H1 (cell line): Measurements from ENCODE around the gene C14orf93. TPM values are rescaled to one million over a fixed set of nuclear protein-coding genes. Genes with fewer than 3 reads are reported as not detected.

Experiments used
- CTCF ChIA-PET: fragments of 300-600 bp; sonication (Branson Sonifier 250); formaldehyde crosslinking; loops from one replicate; lab custom pipeline; 2021; ENCODE audit not compliant: partially characterized antibody; lab: Charles Lee
- POLR2A ChIA-PET: fragments of 300-600 bp; sonication (Branson Sonifier 250); formaldehyde crosslinking; loops from one replicate; lab custom pipeline; 2021; ENCODE audit warnings: inconsistent platforms; ENCODE audit not compliant: partially characterized antibody; lab: Charles Lee
- DNase-seq, 2 experiments: peaks; one replicate each; pipeline versions ENCODE4 v3.0.0 to v3.0.0-alpha.2; 2010 to 2022; ENCODE audit warnings: low spot score in 2 of 2, low read depth in 1 of 2, mixed read lengths in 1 of 2
- FAIRE-seq: peaks from 2 replicates; lab custom pipeline; 2011; peaks lifted over from hg19 to GRCh38; lab: Jason Lieb, UNC
- H2AFZ ChIP-seq: 2 replicates; pipeline ENCODE4 v1.8.1; 2012; ENCODE audit warnings: low read length, inconsistent platforms
- H2AK5ac ChIP-seq: 2 replicates; pipeline ENCODE4 v1.6.1; 2013; ENCODE audit warnings: low read depth, low read length
- H2BK120ac ChIP-seq: replicated peaks from 2 replicates; pipeline ENCODE3; 2013; ENCODE audit warnings: low read depth, low read length, inconsistent platforms
- H2BK12ac ChIP-seq: 2 replicates; pipeline ENCODE4 v1.6.1; 2013; ENCODE audit warnings: low read depth, low read length
- H2BK15ac ChIP-seq: 2 replicates; pipeline ENCODE4 v1.6.1; 2013; ENCODE audit warnings: low read length
- H2BK20ac ChIP-seq: 2 replicates; pipeline ENCODE4 v1.6.1; 2013; ENCODE audit warnings: low read length
- H2BK5ac ChIP-seq: 2 replicates; pipeline ENCODE4 v1.6.1; 2013; ENCODE audit warnings: low read depth, low read length
- H3K14ac ChIP-seq: 2 replicates; pipeline ENCODE4 v1.6.1; 2013; ENCODE audit warnings: inconsistent platforms; ENCODE audit not compliant: insufficient read length
- H3K18ac ChIP-seq: 2 replicates; pipeline ENCODE4 v1.6.1; 2013; ENCODE audit warnings: low read length; ENCODE audit errors: extremely low read depth
- H3K23ac ChIP-seq: 2 replicates; pipeline ENCODE4 v1.6.1; 2013; ENCODE audit warnings: inconsistent platforms; ENCODE audit not compliant: insufficient read length
- H3K23me2 ChIP-seq: 2 replicates; pipeline ENCODE4 v1.6.1; 2013; ENCODE audit warnings: low read depth, low read length
- H3K27ac ChIP-seq: 2 replicates; pipeline ENCODE4 v1.6.1; 2011; ENCODE audit warnings: low read depth, low read length, inconsistent platforms
- H3K27me3 ChIP-seq, 4 experiments: replicated peaks in 1 of 4; 1 replicate in 1 of 4; 2 replicates in 3 of 4; pipeline versions ENCODE4 v1.6.1 to v1.8.1; 2011 to 2013; ENCODE audit warnings: low read length in 3 of 4, mild to moderate bottlenecking in 3 of 4, inconsistent platforms in 2 of 4, mixed read lengths in 2 of 4, moderate library complexity in 1 of 4; ENCODE audit not compliant: control insufficient read depth in 3 of 4, insufficient read depth in 3 of 4; ENCODE audit errors: extremely low read depth in 1 of 4
- H3K36me3 ChIP-seq, 4 experiments: 2 replicates each; pipeline versions ENCODE4 v1.6.1 to v1.8.1; 2011 to 2013; ENCODE audit warnings: mild to moderate bottlenecking in 4 of 4, low read length in 3 of 4, moderate library complexity in 2 of 4, control low read depth in 1 of 4, inconsistent platforms in 1 of 4; ENCODE audit not compliant: insufficient read depth in 4 of 4, control insufficient read depth in 2 of 4
- H3K4ac ChIP-seq: replicated peaks from 2 replicates; pipeline ENCODE3; 2013; ENCODE audit warnings: low read length, low read depth, mixed read lengths, inconsistent platforms; ENCODE audit not compliant: insufficient read length
- H3K4me1 ChIP-seq, 4 experiments: replicated peaks in 1 of 4; 1 replicate in 1 of 4; 2 replicates in 3 of 4; pipeline versions ENCODE4 v1.6.1 to v1.8.1; 2011 to 2013; ENCODE audit warnings: low read length in 3 of 4, inconsistent platforms in 2 of 4, mixed read lengths in 1 of 4; ENCODE audit not compliant: insufficient read depth in 4 of 4, control insufficient read depth in 3 of 4
- H3K4me2 ChIP-seq, 2 experiments: 2 replicates each; pipeline versions ENCODE4 v1.6.1 to v1.8.1; 2011 to 2013; ENCODE audit warnings: low read depth in 2 of 2, low read length in 2 of 2, control low read depth in 1 of 2, inconsistent platforms in 1 of 2, mild to moderate bottlenecking in 1 of 2; ENCODE audit not compliant: insufficient read depth in 1 of 2
- H3K4me3 ChIP-seq, 4 experiments: fragments of 200-600, 300-600 bp in 1 of 4; sonication (generic), shearing (Covaris generic), sonication (Bioruptor Twin) in 1 of 4; 2 replicates each; pipeline versions ENCODE4 v1.5.1 to v1.8.1; 2011 to 2016; ENCODE audit warnings: low read length in 4 of 4, low read depth in 3 of 4, control low read depth in 2 of 4, inconsistent platforms in 2 of 4, mild to moderate bottlenecking in 2 of 4, mixed read lengths in 1 of 4, moderate library complexity in 1 of 4; ENCODE audit not compliant: insufficient read depth in 2 of 4; ENCODE audit errors: extremely low read depth in 1 of 4
- H3K56ac ChIP-seq: replicated peaks from 2 replicates; pipeline ENCODE3; 2013; ENCODE audit warnings: low read depth, mild to moderate bottlenecking, mixed read lengths, low read length, inconsistent platforms; ENCODE audit not compliant: insufficient read length
- H3K79me1 ChIP-seq: 2 replicates; pipeline ENCODE4 v1.6.1; 2013; ENCODE audit warnings: low read depth, low read length, control low read depth
- H3K79me2 ChIP-seq, 2 experiments: 2 replicates each; pipeline versions ENCODE4 v1.6.1 to v1.8.1; 2012 to 2013; ENCODE audit warnings: low read length in 2 of 2, mild to moderate bottlenecking in 2 of 2, inconsistent platforms in 1 of 2; ENCODE audit not compliant: insufficient read depth in 2 of 2, control insufficient read depth in 1 of 2
- H3K9ac ChIP-seq, 4 experiments: replicated peaks in 1 of 4; 1 replicate in 1 of 4; 2 replicates in 3 of 4; pipeline versions ENCODE4 v1.6.1 to v1.8.1; 2011 to 2013; ENCODE audit warnings: low read depth in 3 of 4, low read length in 3 of 4, control low read depth in 2 of 4, mild to moderate bottlenecking in 2 of 4, moderate library complexity in 2 of 4, inconsistent platforms in 1 of 4; ENCODE audit errors: extremely low read depth in 1 of 4
- H3K9me3 ChIP-seq, 2 experiments: 2 replicates each; pipeline versions ENCODE4 v1.6.1 to v1.8.1; 2012 to 2013; ENCODE audit warnings: mild to moderate bottlenecking in 2 of 2, moderate library complexity in 2 of 2, control low read depth in 1 of 2, inconsistent platforms in 1 of 2, low read depth in 1 of 2, low read length in 1 of 2, mixed read lengths in 1 of 2; ENCODE audit not compliant: insufficient read depth in 2 of 2
- H4K20me1 ChIP-seq, 2 experiments: replicated peaks in 1 of 2; 2 replicates each; pipeline versions ENCODE3 to v1.8.1; 2011 to 2013; ENCODE audit warnings: inconsistent platforms in 2 of 2, low read length in 2 of 2, mild to moderate bottlenecking in 1 of 2; ENCODE audit not compliant: insufficient read depth in 2 of 2, control insufficient read depth in 1 of 2
- H4K5ac ChIP-seq: 2 replicates; pipeline ENCODE4 v1.6.1; 2013; ENCODE audit warnings: low read length, low read depth, mixed read lengths, inconsistent platforms; ENCODE audit not compliant: insufficient read length
- H4K8ac ChIP-seq: 2 replicates; pipeline ENCODE4 v1.8.0; 2013; ENCODE audit warnings: mild to moderate bottlenecking, moderate library complexity, low read length, inconsistent platforms; ENCODE audit not compliant: insufficient read depth; ENCODE audit errors: extremely low read depth
- H4K91ac ChIP-seq: replicated peaks from 2 replicates; pipeline ENCODE3; 2013; ENCODE audit warnings: low read length, mixed read lengths, inconsistent platforms; ENCODE audit not compliant: insufficient read length
- ASH2L ChIP-seq: fragments of 200-600, 300-600 bp; sonication (generic); IDR thresholded peaks from one replicate; pipeline ENCODE4 v1.7.1; 2017; ENCODE audit warnings: low read length
- EGR1 ChIP-seq: IDR thresholded peaks from 2 replicates; pipeline ENCODE4 v1.6.1; 2011; ENCODE audit warnings: low read depth, low read length, borderline replicate concordance
- EZH2 ChIP-seq: fragments of 200-600 bp; sonication (generic); IDR thresholded peaks from 2 replicates; pipeline ENCODE4 v1.7.1; 2012; ENCODE audit warnings: low read depth, mild to moderate bottlenecking, moderate library complexity, low read length, inconsistent platforms; ENCODE audit not compliant: severe bottlenecking
- POLR2AphosphoS5 ChIP-seq: IDR thresholded peaks from 2 replicates; pipeline ENCODE4 v1.6.1; 2011; ENCODE audit warnings: low read depth, low read length
- POU5F1 ChIP-seq: IDR thresholded peaks from 2 replicates; pipeline ENCODE4 v1.6.1; 2011; ENCODE audit warnings: low read depth, mild to moderate bottlenecking, low read length, moderate library complexity
- RAD21 ChIP-seq, 2 experiments: IDR thresholded peaks in 1 of 2; conservative IDR thresholded peaks in 1 of 2; 2 replicates each; pipeline ENCODE4 v1.6.1; 2011; ENCODE audit warnings: low read depth in 2 of 2, low read length in 2 of 2, improper control_type of control experiment in 1 of 2, inconsistent platforms in 1 of 2, mild to moderate bottlenecking in 1 of 2, moderate library complexity in 1 of 2
- SIRT6 ChIP-seq: IDR thresholded peaks from one replicate; pipeline ENCODE4 v1.7.1; 2012; ENCODE audit warnings: low read length, inconsistent platforms
- SUZ12 ChIP-seq: fragments of 200-600 bp; sonication (generic); IDR thresholded peaks from 2 replicates; pipeline ENCODE4 v1.6.1; 2012; ENCODE audit warnings: mild to moderate bottlenecking, inconsistent platforms, low read length, moderate library complexity, mixed read lengths
- whole genome bisulfite sequencing, 2 experiments: shearing (Covaris generic) in 1 of 2; methylation state at CpG; one replicate each; pipeline versions ENCODE4 v1.1.6 to v1.1.7; 2013 to 2015; ENCODE audit warnings: low lambda C conversion rate in 2 of 2, mixed read lengths in 2 of 2, inconsistent platforms in 1 of 2, low coverage in 1 of 2, missing lambda C conversion rate in 1 of 2; ENCODE audit not compliant: insufficient replicate concordance in 2 of 2, insufficient coverage in 1 of 2, insufficient read length in 1 of 2; ENCODE audit errors: extremely low coverage in 1 of 2, missing lambda C conversion rate in 1 of 2; 5-methylcytosine and 5-hydroxymethylcytosine counted together
- polyA plus RNA-seq, 7 experiments: library from polyadenylated mRNA; depleted of rRNA in 3 of 7; stranded (reverse) in 5 of 7; unstranded in 2 of 7; fragments of >200 nt in 5 of 7; fragments of 200-250 nt in 2 of 7; gene quantifications; 1 replicate in 5 of 7; 2 replicates in 1 of 7; 4 replicates in 1 of 7; pipeline versions ENCODE4 v1.2.1 to v1.2.3, GENCODE V29; 2011 to 2013; ENCODE audit warnings: missing spikeins in 2 of 7, mixed read lengths in 2 of 7
- total RNA-seq: library from RNA; stranded (reverse); fragmentation: NEBNext Ultra II Directional; extraction: Animal tissue kit (Norgen Biotek cat#: 25700); gene quantifications from 2 replicates; pipeline ENCODE4 v1.2.1, GENCODE V29; 2021
- TF ChIP-seq, protein P1 (sequence below), 3 experiments: IDR thresholded peaks; 1 replicate in 2 of 3; 2 replicates in 1 of 3; pipeline versions ENCODE4 v1.5.1 to v1.6.1; 2011; ENCODE audit warnings: low read length in 3 of 3, mild to moderate bottlenecking in 3 of 3, inconsistent platforms in 2 of 3, low read depth in 1 of 3, moderate library complexity in 1 of 3; ENCODE audit not compliant: insufficient read depth in 1 of 3; ENCODE audit errors: control extremely low read depth in 1 of 3

The C14orf93 gene
- total and polyA plus RNA-seq, 2 of the 8 experiments (the other 6 are each of a cell fraction or from before 2014, with no cell fraction given), result 7.8 to 8.2 TPM

DNA sequence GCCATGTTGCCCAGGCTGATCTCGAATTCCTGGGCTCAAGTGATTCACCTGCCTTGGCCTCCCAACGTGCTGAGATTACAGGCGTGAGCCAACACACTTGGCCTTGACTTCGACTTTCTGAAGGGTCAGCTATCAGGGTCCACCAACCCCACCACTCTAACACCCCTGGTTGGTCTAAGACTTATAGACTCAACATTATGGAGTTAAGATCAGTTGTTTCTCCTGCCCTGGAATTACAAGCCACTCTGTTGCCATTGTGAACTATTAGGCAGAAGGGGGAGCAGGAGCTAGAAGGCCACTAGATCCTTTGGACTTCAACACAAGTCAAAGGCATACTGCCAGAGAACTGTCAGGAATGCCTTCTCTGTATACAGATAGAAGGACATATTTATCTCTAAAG, 30.2 kb upstream of the C14orf93 start:
- H3K36me3 ChIP-seq, result no peaks in the 10 kb centered on the region
- H2AK5ac ChIP-seq, result no peak overlapping the region
- H3K79me2 ChIP-seq, result no peaks in the 10 kb centered on the region
- CTCF ChIA-PET, result interaction anchor here (0.8 to 29.2 kb wide), 10 partner anchors 11 to 110 kb away, joined by 3 to 785 read pairs (median 5); partner anchors contain the start of gene AJUBA
- FAIRE-seq, result no peak
- no peak overlapping the region for H2BK5ac ChIP-seq
- no peaks in the 10 kb centered on the region for H3K9me3 ChIP-seq
- H3K4ac ChIP-seq, result no peak overlapping the region
- no peak overlapping the region for H2BK20ac ChIP-seq
- DNase-seq, result no peak
- H3K18ac ChIP-seq, result no peak overlapping the region
- no peak overlapping the region for H4K91ac ChIP-seq
- no peak overlapping the region for H3K23ac ChIP-seq
- no peak overlapping the region for H3K4me3 ChIP-seq
- no peak overlapping the region for H3K9ac ChIP-seq
- H4K5ac ChIP-seq, result no peak overlapping the region
- H2AFZ ChIP-seq, result no peak overlapping the region
- H3K14ac ChIP-seq, result no peak overlapping the region
- H2BK120ac ChIP-seq, result no peak overlapping the region
- H3K56ac ChIP-seq, result no peak overlapping the region
- no peak overlapping the region for H3K4me2 ChIP-seq
- TF ChIP-seq ASH2L (no peak), SIRT6 (no peak), EGR1 (no peak), SUZ12 (no peak), EZH2 (no peak), POU5F1 (no peak), RAD21 (IDR thresholded peaks at IDR 0.05 in 1 of 2, conservative IDR thresholded peaks at IDR 0.05 in 1 of 2; ENCODE audit: low read depth in 2 of 2, low read length in 2 of 2) (no peak), POLR2AphosphoS5 (no peak)
- TF ChIP-seq, protein P1, sequence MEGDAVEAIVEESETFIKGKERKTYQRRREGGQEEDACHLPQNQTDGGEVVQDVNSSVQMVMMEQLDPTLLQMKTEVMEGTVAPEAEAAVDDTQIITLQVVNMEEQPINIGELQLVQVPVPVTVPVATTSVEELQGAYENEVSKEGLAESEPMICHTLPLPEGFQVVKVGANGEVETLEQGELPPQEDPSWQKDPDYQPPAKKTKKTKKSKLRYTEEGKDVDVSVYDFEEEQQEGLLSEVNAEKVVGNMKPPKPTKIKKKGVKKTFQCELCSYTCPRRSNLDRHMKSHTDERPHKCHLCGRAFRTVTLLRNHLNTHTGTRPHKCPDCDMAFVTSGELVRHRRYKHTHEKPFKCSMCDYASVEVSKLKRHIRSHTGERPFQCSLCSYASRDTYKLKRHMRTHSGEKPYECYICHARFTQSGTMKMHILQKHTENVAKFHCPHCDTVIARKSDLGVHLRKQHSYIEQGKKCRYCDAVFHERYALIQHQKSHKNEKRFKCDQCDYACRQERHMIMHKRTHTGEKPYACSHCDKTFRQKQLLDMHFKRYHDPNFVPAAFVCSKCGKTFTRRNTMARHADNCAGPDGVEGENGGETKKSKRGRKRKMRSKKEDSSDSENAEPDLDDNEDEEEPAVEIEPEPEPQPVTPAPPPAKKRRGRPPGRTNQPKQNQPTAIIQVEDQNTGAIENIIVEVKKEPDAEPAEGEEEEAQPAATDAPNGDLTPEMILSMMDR (IDR thresholded peaks at IDR 0.05; ENCODE audit: control extremely low read depth in 1 of 3, insufficient read depth in 1 of 3, low read depth in 1 of 3, low read length in 3 of 3), result no peak
- no peak overlapping the region for H3K27ac ChIP-seq
- POLR2A ChIA-PET, result interaction anchor here (0.6 to 2.4 kb wide), 9 partner anchors 9 to 83 kb away, joined by 3 to 8 read pairs (median 4); partner anchors contain the start of genes ACIN1 and HAUS4
- H3K23me2 ChIP-seq, result no peaks in the 10 kb centered on the region
- no peak overlapping the region for H2BK15ac ChIP-seq
- H4K20me1 ChIP-seq, result no peaks in the 10 kb centered on the region
- H2BK12ac ChIP-seq, result no peak overlapping the region
- H3K27me3 ChIP-seq, result no peaks in the 10 kb centered on the region
- H3K79me1 ChIP-seq, result no peaks in the 10 kb centered on the region; the same call in 1 of the 2 replicates
- WGBS, 2 experiments, result 85% methylated on average over 4 of the region's 4 CpGs; no CpG with 5 or more reads in 1 of the 2 experiments
- H4K8ac ChIP-seq, result no peak overlapping the region
- H3K4me1 ChIP-seq, result 0 out of 7 replicates have a peak, but pooled peaks cover 0 to 4% (median 0%) of the 10 kb centered on the region in 4 experiments
